Smooth muscle cell (in vitro differentiated cells): Measurements from ENCODE around the gene MYDGF. TPM values are rescaled to one million over a fixed set of nuclear protein-coding genes. Genes with fewer than 3 reads are reported as not detected.

Experiments used
- DNase-seq: peaks from one replicate; lab custom pipeline; 2025; ENCODE audit not compliant: unreplicated experiment; lab: John Stamatoyannopoulos, UW
- H2AFZ ChIP-seq: fragments of 200-600 bp; sonication (generic); 2 replicates; pipeline ENCODE4 v1.6.0; 2016; ENCODE audit warnings: antibody characterized with exemption, low read depth, mild to moderate bottlenecking
- H3F3A ChIP-seq: fragments of 200-600 bp; sonication (generic); 2 replicates; pipeline ENCODE4 v1.6.0; 2017; ENCODE audit warnings: antibody characterized with exemption, low read depth
- H3K27ac ChIP-seq: fragments of 200-600 bp; sonication (generic); 2 replicates; pipeline ENCODE4 v1.5.1; 2016; ENCODE audit warnings: low read depth, mild to moderate bottlenecking
- H3K27me3 ChIP-seq: fragments of 200-600 bp; sonication (generic); 2 replicates; pipeline ENCODE4 v1.6.1; 2016; ENCODE audit warnings: low read depth, mild to moderate bottlenecking
- H3K36me3 ChIP-seq: fragments of 200-600 bp; sonication (generic); 2 replicates; pipeline ENCODE4 v1.5.1; 2016; ENCODE audit warnings: low read depth
- H3K4me1 ChIP-seq: fragments of 200-600 bp; sonication (generic); 2 replicates; pipeline ENCODE4 v1.5.1; 2016; ENCODE audit warnings: low read depth
- H3K4me2 ChIP-seq: fragments of 200-600 bp; sonication (generic); 2 replicates; pipeline ENCODE4 v1.6.0; 2016; ENCODE audit warnings: mild to moderate bottlenecking
- H3K4me3 ChIP-seq: fragments of 200-600 bp; sonication (generic); 2 replicates; pipeline ENCODE4 v1.5.1; 2016; ENCODE audit warnings: mild to moderate bottlenecking
- H3K79me2 ChIP-seq: fragments of 200-600 bp; sonication (generic); 2 replicates; pipeline ENCODE4 v1.6.0; 2016; ENCODE audit warnings: low read depth, mild to moderate bottlenecking
- H3K9ac ChIP-seq: fragments of 200-600 bp; sonication (generic); 2 replicates; pipeline ENCODE4 v1.6.0; 2016; ENCODE audit warnings: low read depth
- H3K9me3 ChIP-seq: fragments of 200-600 bp; sonication (generic); replicated peaks from 2 replicates; pipeline ENCODE4 v1.5.1; 2016; ENCODE audit warnings: low read depth
- H4K20me1 ChIP-seq: fragments of 200-600 bp; sonication (generic); 2 replicates; pipeline ENCODE4 v1.6.0; 2016; ENCODE audit warnings: low read depth
- CTCF ChIP-seq: fragments of 200-600 bp; sonication (generic); IDR thresholded peaks from 2 replicates; pipeline ENCODE4 v1.5.1; 2017; ENCODE audit warnings: borderline replicate concordance, mild to moderate bottlenecking, antibody characterized with exemption; ENCODE audit not compliant: insufficient read depth, poor library complexity, severe bottlenecking
- WGBS: methylation state at CpG from one replicate; pipeline ENCODE4 v1.1.7; 2016; ENCODE audit warnings: low lambda C conversion rate; 5-methylcytosine and 5-hydroxymethylcytosine counted together
- polyA plus RNA-seq: library from polyadenylated mRNA; unstranded; fragments of >200 nt; fragmentation: Nextera tagmentation; extraction: Ambion mirVana; gene quantifications from 2 replicates; pipeline ENCODE4 v1.2.1, GENCODE V29; 2016
- total RNA-seq: library from RNA; depleted of rRNA; stranded (reverse); fragments of >200 nt; gene quantifications from 2 replicates; pipeline ENCODE4 v1.2.3, GENCODE V29; 2014

Gene MYDGF
- total and polyA plus RNA-seq, 2 experiments from 2014 or later = 188 to 680 TPM

GRCh38 chr19:4678881-4679790 is 9.0 kb upstream of the MYDGF start:
- DNase-seq = no peak
- Histone ChIP-seq H3F3A (no peaks in the 10 kb centered on the region), H3K4me1 (no peaks in the 10 kb centered on the region), H3K27ac (no peak overlapping the region), H3K27me3 (no peaks in the 10 kb centered on the region), H3K36me3 (no peaks in the 10 kb centered on the region), H3K9ac (no peak overlapping the region), H3K79me2 (no peaks in the 10 kb centered on the region), H3K4me2 (no peak overlapping the region), H3K9me3 (no peaks in the 10 kb centered on the region), H3K4me3 (no peak overlapping the region), H2AFZ (no peak overlapping the region), H4K20me1 (no peaks in the 10 kb centered on the region)
- 86% methylated on average over 18 of the region's 34 CpGs for WGBS
- no peak for TF ChIP-seq CTCF

- WGBS = 77% methylated on average over 17 of the region's 17 CpGs
- H3K4me1 ChIP-seq = no peaks in the 10 kb centered on the region
- H3K4me2 ChIP-seq = no peak overlapping the region
Observed at GRCh38 chr19:4676955-4677731, 7.0 kb upstream of the MYDGF start.

GRCh38 chr19:4675346-4675745 is 5.2 kb upstream of the MYDGF start:
- peaks cover 12% of the 10 kb centered on the region for H3F3A ChIP-seq
- H3K27ac ChIP-seq = no peak overlapping the region
- no peak overlapping the region for H3K4me2 ChIP-seq
- no peaks in the 10 kb centered on the region for H3K36me3 ChIP-seq
- no peak for DNase-seq
- no peaks in the 10 kb centered on the region for H3K9me3 ChIP-seq
- no peaks in the 10 kb centered on the region for H4K20me1 ChIP-seq
- H3K79me2 ChIP-seq = no peaks in the 10 kb centered on the region
- no peaks in the 10 kb centered on the region for H3K4me1 ChIP-seq
- no peak overlapping the region for H3K4me3 ChIP-seq
- H3K9ac ChIP-seq = no peak overlapping the region
- WGBS = 94% methylated on average over 16 of the region's 16 CpGs
- TF ChIP-seq CTCF = no peak
- H2AFZ ChIP-seq = no peak overlapping the region
- H3K27me3 ChIP-seq = no peaks in the 10 kb centered on the region

More at GRCh38 chr19:4676955-4677731, 7.0 kb upstream of the MYDGF start:
- Histone ChIP-seq H3K27me3 (no peaks in the 10 kb centered on the region), H4K20me1 (no peaks in the 10 kb centered on the region), H3F3A (no peaks in the 10 kb centered on the region), H3K4me3 (no peak overlapping the region), H3K9ac (no peak overlapping the region), H2AFZ (no peak overlapping the region), H3K27ac (no peak overlapping the region), H3K36me3 (no peaks in the 10 kb centered on the region), H3K9me3 (no peaks in the 10 kb centered on the region), H3K79me2 (no peaks in the 10 kb centered on the region)
- TF ChIP-seq CTCF = peak; percentile 34
- no peak for DNase-seq
